B cell (primary cell): ENCODE measurements around the gene FRMPD4. TPM values are rescaled to one million over a fixed set of nuclear protein-coding genes. Genes with fewer than 3 reads are reported as not detected.

Experiments used
- ATAC-seq: fragments of 200-7000 bp; cut with Tn5 transposase; one replicate; pipeline ENCODE4 v1.10.0; 2021; ENCODE audit warnings: low read depth, mild to moderate bottlenecking, moderate number of reproducible peaks, moderate library complexity
- CTCF ChIA-PET: fragments of 350-600 bp; sonication (Branson Sonifier 250); formaldehyde crosslinking; loops from one replicate; lab custom pipeline; 2021; ENCODE audit warnings: antibody characterized with exemption, inconsistent platforms; lab: Charles Lee
- POLR2A ChIA-PET: fragments of 350-600 bp; sonication (Branson Sonifier 250); formaldehyde crosslinking; loops from one replicate; lab custom pipeline; 2021; ENCODE audit warnings: antibody characterized with exemption; lab: Charles Lee
- DNase-seq: peaks from one replicate; pipeline ENCODE4 v3.0.0; 2013
- H2AFZ ChIP-seq: 2 replicates; pipeline ENCODE4 v1.6.1; 2012; ENCODE audit warnings: mild to moderate bottlenecking, low read depth, low read length; ENCODE audit not compliant: insufficient read depth, poor library complexity, severe bottlenecking
- H3K27ac ChIP-seq, 2 donors: 1 replicate in 1 of 2; 2 replicates in 1 of 2; pipeline ENCODE4 v1.5.1; 2012 to 2013; ENCODE audit warnings: low read length in 2 of 2, mild to moderate bottlenecking in 2 of 2, moderate library complexity in 1 of 2
- H3K27me3 ChIP-seq, 4 experiments: fragments of 200-600 bp in 1 of 4; sonication (generic) in 1 of 4; replicated peaks in 1 of 4; 1 replicate in 2 of 4; 2 replicates in 2 of 4; pipeline versions ENCODE4 v1.6.1 to v1.7.0; 2013 to 2016; ENCODE audit warnings: low read length in 3 of 4, mild to moderate bottlenecking in 2 of 4, mixed read lengths in 1 of 4, moderate library complexity in 1 of 4; ENCODE audit not compliant: insufficient read depth in 4 of 4, control insufficient read depth in 3 of 4; ENCODE audit errors: control extremely low read depth in 1 of 4
- H3K36me3 ChIP-seq, 2 experiments: replicated peaks in 1 of 2; 1 replicate in 1 of 2; 2 replicates in 1 of 2; pipeline versions ENCODE4 v1.6.1 to v1.7.1; 2013; ENCODE audit warnings: low read length in 1 of 2; ENCODE audit not compliant: insufficient read depth in 2 of 2, control insufficient read depth in 1 of 2; ENCODE audit errors: control extremely low read depth in 1 of 2, extremely low read depth in 1 of 2
- H3K4me1 ChIP-seq, 2 donors: fragments of 200-600 bp in 1 of 2; sonication (generic) in 1 of 2; 1 replicate in 1 of 2; 2 replicates in 1 of 2; pipeline versions ENCODE4 v1.5.1 to v1.6.1; 2013 to 2017; ENCODE audit warnings: low read length in 2 of 2; ENCODE audit not compliant: control insufficient read depth in 2 of 2, insufficient read depth in 2 of 2
- H3K4me2 ChIP-seq: replicated peaks from 2 replicates; pipeline ENCODE3; 2012; ENCODE audit warnings: mild to moderate bottlenecking, low read depth, low read length; ENCODE audit not compliant: poor library complexity, severe bottlenecking
- H3K4me3 ChIP-seq, 5 experiments: fragments of 200-600 bp in 1 of 5; sonication (generic) in 1 of 5; 1 replicate in 3 of 5; 2 replicates in 2 of 5; pipeline versions ENCODE4 v1.5.1 to v1.7.0; 2011 to 2016; ENCODE audit warnings: low read length in 4 of 5, mild to moderate bottlenecking in 4 of 5, low read depth in 2 of 5, control low read depth in 1 of 5, moderate library complexity in 1 of 5; ENCODE audit not compliant: insufficient read depth in 1 of 5; ENCODE audit errors: control extremely low read depth in 1 of 5, extremely low read depth in 1 of 5
- H3K79me2 ChIP-seq: fragments of 200-600 bp; sonication (generic); one replicate; pipeline ENCODE4 v1.6.0; 2016; ENCODE audit warnings: low read length; ENCODE audit not compliant: control insufficient read depth, insufficient read depth
- H3K9ac ChIP-seq: fragments of 200-600 bp; sonication (generic); 2 replicates; pipeline ENCODE4 v1.6.1; 2017; ENCODE audit warnings: mild to moderate bottlenecking, low read length, moderate library complexity
- H3K9me3 ChIP-seq, 3 donors: one replicate each; pipeline versions ENCODE4 v1.6.1 to v1.7.1; 2013; ENCODE audit warnings: low read length in 2 of 3; ENCODE audit not compliant: control insufficient read depth in 2 of 3, insufficient read depth in 1 of 3; ENCODE audit errors: control extremely low read depth in 1 of 3
- H4K20me1 ChIP-seq: 2 replicates; pipeline ENCODE4 v1.6.0; 2012; ENCODE audit warnings: mild to moderate bottlenecking, low read length; ENCODE audit not compliant: insufficient read depth, control insufficient read depth, poor library complexity, severe bottlenecking
- H3K27ac Mint-ChIP-seq: one replicate; pipeline ENCODE4 v1.8.0; 2021; ENCODE audit warnings: mixed read lengths
- H3K27me3 Mint-ChIP-seq: one replicate; pipeline ENCODE4 v1.8.0; 2021; ENCODE audit warnings: mixed read lengths
- H3K4me1 Mint-ChIP-seq: one replicate; pipeline ENCODE4 v1.8.0; 2021; ENCODE audit warnings: mixed read lengths
- H3K4me3 Mint-ChIP-seq: one replicate; pipeline ENCODE4 v1.8.0; 2021; ENCODE audit warnings: mixed read lengths
- H3K9me3 Mint-ChIP-seq: one replicate; pipeline ENCODE4 v1.8.0; 2022; ENCODE audit warnings: mixed read lengths; ENCODE audit not compliant: insufficient read depth
- EZH2 ChIP-seq: IDR thresholded peaks from 2 replicates; pipeline ENCODE4 v1.6.1; 2012; ENCODE audit warnings: borderline replicate concordance, low read depth, mild to moderate bottlenecking, moderate library complexity, low read length; ENCODE audit not compliant: insufficient read depth, poor library complexity, severe bottlenecking
- WGBS: methylation state at CpG from one replicate; pipeline ENCODE4 v1.1.5; 2013; ENCODE audit warnings: missing lambda C conversion rate; ENCODE audit not compliant: insufficient coverage; 5-methylcytosine and 5-hydroxymethylcytosine counted together
- intact Hi-C: fragments of 100-400 bp; cut with micrococcal nuclease; formaldehyde crosslinking; loops from one replicate; pipeline ENCODE4 v1.10.0; 2022
- polyA plus RNA-seq: library from polyadenylated mRNA; depleted of rRNA; stranded (reverse); fragments of >200 nt; gene quantifications from 2 replicates; pipeline ENCODE4 v1.2.3, GENCODE V29; 2012
- total RNA-seq, 2 donors: library from RNA; stranded (reverse); fragments of 120-200 nt in 1 of 2; gene quantifications; 1 replicate in 1 of 2; 2 replicates in 1 of 2; pipeline versions ENCODE4 v1.2.3 to v1.2.4, GENCODE V29; 2013 to 2022
- TF ChIP-seq, protein P1 (sequence below): fragments of 200-600 bp; IDR thresholded peaks from one replicate; pipeline ENCODE4 v1.8.0; 2022; ENCODE audit warnings: antibody characterized with exemption, mild to moderate bottlenecking

FRMPD4 gene
- total and polyA plus RNA-seq, 2 donors (not counting 1 experiment from before 2014, with no cell fraction given): not detected

DNA sequence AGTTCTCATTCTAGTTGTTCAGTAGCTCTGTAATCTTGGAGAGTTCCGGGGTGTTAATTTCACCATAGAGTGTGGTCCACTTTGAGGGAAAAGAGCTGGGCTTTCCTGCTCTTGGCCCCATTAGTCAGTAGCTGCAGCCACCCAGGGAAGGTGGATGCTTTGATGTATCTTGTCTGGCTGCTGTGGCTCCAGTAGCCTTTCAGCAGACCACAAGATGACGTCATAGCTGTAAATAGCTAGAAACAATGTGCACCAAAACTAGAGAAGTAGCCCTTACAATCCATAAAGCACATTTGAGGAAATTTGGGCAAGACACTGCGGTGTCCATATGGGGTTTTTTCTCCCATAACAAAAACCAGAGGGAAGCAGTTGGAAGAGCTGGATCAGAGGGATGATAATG lies 620.0 kb downstream of the FRMPD4 start:
- intact Hi-C loops: no loop called here
- DNase-seq: no peak
- Histone ChIP-seq H3K27ac (no peak overlapping the region), H3K9me3 (no peaks in the 10 kb centered on the region), H2AFZ (no peak overlapping the region), H3K4me3 (no peak overlapping the region), H3K9ac (no peak overlapping the region), H3K4me2 (no peak overlapping the region), H3K4me1 (no peaks in the 10 kb centered on the region), H3K27me3 (no peaks in the 10 kb centered on the region), H4K20me1 (no peaks in the 10 kb centered on the region), H3K36me3 (no peaks in the 10 kb centered on the region), H3K79me2 (no peaks in the 10 kb centered on the region)
- Mint-ChIP-seq H3K27ac (no peak overlapping the region), H3K9me3 (no peaks in the 10 kb centered on the region), H3K27me3 (peaks cover 6% of the 10 kb centered on the region), H3K4me1 (no peaks in the 10 kb centered on the region), H3K4me3 (no peak overlapping the region)
- CTCF ChIA-PET: no interaction called here
- POLR2A ChIA-PET: no interaction called here
- no peak for ATAC-seq
- TF ChIP-seq, protein P1, sequence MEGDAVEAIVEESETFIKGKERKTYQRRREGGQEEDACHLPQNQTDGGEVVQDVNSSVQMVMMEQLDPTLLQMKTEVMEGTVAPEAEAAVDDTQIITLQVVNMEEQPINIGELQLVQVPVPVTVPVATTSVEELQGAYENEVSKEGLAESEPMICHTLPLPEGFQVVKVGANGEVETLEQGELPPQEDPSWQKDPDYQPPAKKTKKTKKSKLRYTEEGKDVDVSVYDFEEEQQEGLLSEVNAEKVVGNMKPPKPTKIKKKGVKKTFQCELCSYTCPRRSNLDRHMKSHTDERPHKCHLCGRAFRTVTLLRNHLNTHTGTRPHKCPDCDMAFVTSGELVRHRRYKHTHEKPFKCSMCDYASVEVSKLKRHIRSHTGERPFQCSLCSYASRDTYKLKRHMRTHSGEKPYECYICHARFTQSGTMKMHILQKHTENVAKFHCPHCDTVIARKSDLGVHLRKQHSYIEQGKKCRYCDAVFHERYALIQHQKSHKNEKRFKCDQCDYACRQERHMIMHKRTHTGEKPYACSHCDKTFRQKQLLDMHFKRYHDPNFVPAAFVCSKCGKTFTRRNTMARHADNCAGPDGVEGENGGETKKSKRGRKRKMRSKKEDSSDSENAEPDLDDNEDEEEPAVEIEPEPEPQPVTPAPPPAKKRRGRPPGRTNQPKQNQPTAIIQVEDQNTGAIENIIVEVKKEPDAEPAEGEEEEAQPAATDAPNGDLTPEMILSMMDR: no peak
- no peak for TF ChIP-seq EZH2
- WGBS: no CpG with 5 or more reads among the region's 3 CpGs

DNA sequence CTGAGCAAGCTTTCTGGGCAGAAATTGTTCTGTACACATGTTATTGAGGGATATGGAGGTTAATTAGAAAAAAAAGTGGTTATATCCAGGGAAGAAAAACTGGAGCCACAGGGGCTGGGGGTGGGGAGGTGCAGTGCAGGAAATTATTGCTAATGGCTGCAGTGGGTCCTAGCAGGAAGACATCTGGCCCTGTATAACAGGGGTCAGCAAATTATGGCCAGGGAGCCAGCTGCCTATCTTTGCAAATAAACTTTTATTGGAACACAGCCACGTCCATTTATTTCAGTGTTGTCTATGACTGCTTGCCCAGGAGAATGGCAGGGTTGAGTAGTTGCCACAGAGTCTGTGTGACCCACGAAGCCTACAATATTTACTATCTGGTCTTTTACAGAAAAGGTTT lies 629.6 kb downstream of the FRMPD4 start:
- no peak for DNase-seq
- Histone ChIP-seq H3K36me3 (no peaks in the 10 kb centered on the region), H3K9me3 (no peaks in the 10 kb centered on the region), H3K9ac (no peak overlapping the region), H3K4me3 (no peak overlapping the region), H3K4me1 (peaks cover 8 to 12% of the 10 kb centered on the region in 2 donors), H3K79me2 (no peaks in the 10 kb centered on the region), H3K27ac (no peak overlapping the region), H3K27me3 (no peaks in the 10 kb centered on the region), H4K20me1 (no peaks in the 10 kb centered on the region), H2AFZ (no peak overlapping the region), H3K4me2 (no peak overlapping the region)
- POLR2A ChIA-PET: no interaction called here
- TF ChIP-seq, protein P1: no peak
- no peak for TF ChIP-seq EZH2
- no peaks in the 10 kb centered on the region for H3K9me3 Mint-ChIP-seq
- H3K4me3 Mint-ChIP-seq: no peak overlapping the region
- no CpG with 5 or more reads among the region's 2 CpGs for WGBS
- H3K27ac Mint-ChIP-seq: no peak overlapping the region
- CTCF ChIA-PET: interaction anchor here (1.2 kb wide), 1 partner anchor 17 kb away, joined by 4 read pairs; no protein-coding TSS in a partner anchor
- H3K4me1 Mint-ChIP-seq: peaks cover 10% of the 10 kb centered on the region
- intact Hi-C loops: no loop called here
- no peaks in the 10 kb centered on the region for H3K27me3 Mint-ChIP-seq
- ATAC-seq: no peak
